ENCODE measurements around the gene JAG1. TPM values are rescaled to one million over a fixed set of nuclear protein-coding genes. Genes with fewer than 3 reads are reported as not detected.

Gene JAG1
- total and polyA plus RNA-seq, 9 of the 15 experiments (the other 6 are each of a cell fraction or from before 2014, with no cell fraction given) = 0.04 to 0.40 (median 0.07) TPM

GRCh38 chr20:10654250-10654610, 19.6 kb downstream of the JAG1 start:
- Histone ChIP-seq H3K4me2 (ENCODE audit: insufficient read depth, low read length) (no peak overlapping the region), H3K9me1 (ENCODE audit: control insufficient read depth, insufficient read depth, low read length) (no peaks in the 10 kb centered on the region), H4K20me1 (replicated peaks; ENCODE audit: control insufficient read depth, insufficient read depth, low read length) (no peaks in the 10 kb centered on the region), H3K9me3 (replicated peaks; ENCODE audit: control insufficient read depth, insufficient read depth, low read depth, low read length) (no peaks in the 10 kb centered on the region), H3K36me3 (ENCODE audit: control insufficient read depth, insufficient read depth, low read length) (no peaks in the 10 kb centered on the region), H3K27me3 (ENCODE audit: control insufficient read depth in 2 of 2, insufficient read depth in 2 of 2, low read length in 2 of 2) (peaks cover 0 to 32% of the 10 kb centered on the region in 2 experiments; a peak in 2 of 5 replicates), H3K79me2 (ENCODE audit: control insufficient read depth, insufficient read depth, low read length) (no peaks in the 10 kb centered on the region), H2AFZ (ENCODE audit: low read depth, low read length) (no peak overlapping the region), H3K9ac (ENCODE audit: insufficient read depth in 1 of 2, low read depth in 2 of 2, low read length in 2 of 2) (no peak overlapping the region), H3K4me3 (no peak overlapping the region), H3K27ac (ENCODE audit: extremely low read depth, low read depth, low read length) (no peak overlapping the region), H3K4me1 (replicated peaks in 1 of 2; ENCODE audit: control insufficient read depth in 2 of 2, insufficient read depth in 2 of 2, low read length in 2 of 2) (no peaks in the 10 kb centered on the region)
- in situ Hi-C loops (cut with MboI) = no loop called here
- BruUV-seq (replicated peaks) = no TSS peak
- ChIA-PET POLR2A (no interaction called here), CTCF (ENCODE audit: low intra/inter-chr PET ratio) (no interaction called here)
- FAIRE-seq (no peak), ATAC-seq (no peak), DNase-seq (ENCODE audit: extremely low read depth in 1 of 4, low spot score in 3 of 4) (no peak)
- intact Hi-C loops (cut with micrococcal nuclease) = no loop called here
- TF ChIP-seq ESRRA (IDR thresholded peaks at IDR 0.05; ENCODE audit: borderline replicate concordance, low read depth) (no peak), RREB1 (CRISPR knock-in tag; IDR thresholded peaks at IDR 0.05) (no peak), ZNF699 (CRISPR knock-in tag; IDR thresholded peaks at IDR 0.05; ENCODE audit: insufficient replicate concordance) (no peak), ARID4B (CRISPR knock-in tag; IDR thresholded peaks at IDR 0.05) (no peak), YY1 (IDR thresholded peaks at IDR 0.05; ENCODE audit: borderline replicate concordance in 1 of 3, control insufficient read depth in 1 of 3, extremely low read depth in 1 of 3, insufficient read depth in 3 of 3, insufficient read length in 1 of 3, insufficient replicate concordance in 2 of 3, low read depth in 1 of 3, low read length in 2 of 3) (no peak), TCF15 (CRISPR knock-in tag; IDR thresholded peaks at IDR 0.05) (no peak)
- TF ChIP-seq, protein P1, sequence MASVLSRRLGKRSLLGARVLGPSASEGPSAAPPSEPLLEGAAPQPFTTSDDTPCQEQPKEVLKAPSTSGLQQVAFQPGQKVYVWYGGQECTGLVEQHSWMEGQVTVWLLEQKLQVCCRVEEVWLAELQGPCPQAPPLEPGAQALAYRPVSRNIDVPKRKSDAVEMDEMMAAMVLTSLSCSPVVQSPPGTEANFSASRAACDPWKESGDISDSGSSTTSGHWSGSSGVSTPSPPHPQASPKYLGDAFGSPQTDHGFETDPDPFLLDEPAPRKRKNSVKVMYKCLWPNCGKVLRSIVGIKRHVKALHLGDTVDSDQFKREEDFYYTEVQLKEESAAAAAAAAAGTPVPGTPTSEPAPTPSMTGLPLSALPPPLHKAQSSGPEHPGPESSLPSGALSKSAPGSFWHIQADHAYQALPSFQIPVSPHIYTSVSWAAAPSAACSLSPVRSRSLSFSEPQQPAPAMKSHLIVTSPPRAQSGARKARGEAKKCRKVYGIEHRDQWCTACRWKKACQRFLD (CRISPR knock-in tag; IDR thresholded peaks at IDR 0.05) = no peak

All from K562 (cell line).